ENCODE measurements around the gene ZCCHC7.

DNA sequence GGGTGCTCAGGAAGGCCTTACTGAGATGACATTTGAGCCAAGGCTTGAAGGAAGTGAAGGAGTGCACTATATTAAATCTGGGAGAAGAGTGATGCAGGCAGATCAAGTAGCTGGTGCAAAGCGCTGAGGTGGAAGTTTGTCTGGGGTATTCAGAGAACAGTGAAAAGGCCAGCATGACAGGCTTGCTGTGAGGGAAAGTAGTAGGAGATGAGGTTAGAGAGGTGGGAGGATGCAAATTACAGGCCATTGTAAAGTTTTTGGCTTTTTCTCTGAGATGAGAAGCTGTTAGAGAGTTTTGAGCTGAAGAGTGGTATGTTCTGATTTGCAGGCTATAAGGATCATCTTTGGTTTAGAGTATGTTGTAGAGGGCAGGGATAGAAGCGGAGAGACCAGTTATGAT lies 221.3 kb downstream of the ZCCHC7 start:
- TF ChIP-seq JUND (IDR thresholded peaks at IDR 0.05): no peak
- no peak for TF ChIP-seq ATF3 (IDR thresholded peaks at IDR 0.05)
- TF ChIP-seq, protein P1, sequence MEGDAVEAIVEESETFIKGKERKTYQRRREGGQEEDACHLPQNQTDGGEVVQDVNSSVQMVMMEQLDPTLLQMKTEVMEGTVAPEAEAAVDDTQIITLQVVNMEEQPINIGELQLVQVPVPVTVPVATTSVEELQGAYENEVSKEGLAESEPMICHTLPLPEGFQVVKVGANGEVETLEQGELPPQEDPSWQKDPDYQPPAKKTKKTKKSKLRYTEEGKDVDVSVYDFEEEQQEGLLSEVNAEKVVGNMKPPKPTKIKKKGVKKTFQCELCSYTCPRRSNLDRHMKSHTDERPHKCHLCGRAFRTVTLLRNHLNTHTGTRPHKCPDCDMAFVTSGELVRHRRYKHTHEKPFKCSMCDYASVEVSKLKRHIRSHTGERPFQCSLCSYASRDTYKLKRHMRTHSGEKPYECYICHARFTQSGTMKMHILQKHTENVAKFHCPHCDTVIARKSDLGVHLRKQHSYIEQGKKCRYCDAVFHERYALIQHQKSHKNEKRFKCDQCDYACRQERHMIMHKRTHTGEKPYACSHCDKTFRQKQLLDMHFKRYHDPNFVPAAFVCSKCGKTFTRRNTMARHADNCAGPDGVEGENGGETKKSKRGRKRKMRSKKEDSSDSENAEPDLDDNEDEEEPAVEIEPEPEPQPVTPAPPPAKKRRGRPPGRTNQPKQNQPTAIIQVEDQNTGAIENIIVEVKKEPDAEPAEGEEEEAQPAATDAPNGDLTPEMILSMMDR (IDR thresholded peaks at IDR 0.05; ENCODE audit: low read depth, low read length, missing input control): no peak
- TF ChIP-seq MAX (IDR thresholded peaks at IDR 0.05): no peak
- no peak for TF ChIP-seq YY1 (IDR thresholded peaks at IDR 0.05)
- no peak for TF ChIP-seq GABPA (IDR thresholded peaks at IDR 0.05 in 1 of 2, conservative IDR thresholded peaks at IDR 0.05 in 1 of 2)
- TF ChIP-seq, protein P2, sequence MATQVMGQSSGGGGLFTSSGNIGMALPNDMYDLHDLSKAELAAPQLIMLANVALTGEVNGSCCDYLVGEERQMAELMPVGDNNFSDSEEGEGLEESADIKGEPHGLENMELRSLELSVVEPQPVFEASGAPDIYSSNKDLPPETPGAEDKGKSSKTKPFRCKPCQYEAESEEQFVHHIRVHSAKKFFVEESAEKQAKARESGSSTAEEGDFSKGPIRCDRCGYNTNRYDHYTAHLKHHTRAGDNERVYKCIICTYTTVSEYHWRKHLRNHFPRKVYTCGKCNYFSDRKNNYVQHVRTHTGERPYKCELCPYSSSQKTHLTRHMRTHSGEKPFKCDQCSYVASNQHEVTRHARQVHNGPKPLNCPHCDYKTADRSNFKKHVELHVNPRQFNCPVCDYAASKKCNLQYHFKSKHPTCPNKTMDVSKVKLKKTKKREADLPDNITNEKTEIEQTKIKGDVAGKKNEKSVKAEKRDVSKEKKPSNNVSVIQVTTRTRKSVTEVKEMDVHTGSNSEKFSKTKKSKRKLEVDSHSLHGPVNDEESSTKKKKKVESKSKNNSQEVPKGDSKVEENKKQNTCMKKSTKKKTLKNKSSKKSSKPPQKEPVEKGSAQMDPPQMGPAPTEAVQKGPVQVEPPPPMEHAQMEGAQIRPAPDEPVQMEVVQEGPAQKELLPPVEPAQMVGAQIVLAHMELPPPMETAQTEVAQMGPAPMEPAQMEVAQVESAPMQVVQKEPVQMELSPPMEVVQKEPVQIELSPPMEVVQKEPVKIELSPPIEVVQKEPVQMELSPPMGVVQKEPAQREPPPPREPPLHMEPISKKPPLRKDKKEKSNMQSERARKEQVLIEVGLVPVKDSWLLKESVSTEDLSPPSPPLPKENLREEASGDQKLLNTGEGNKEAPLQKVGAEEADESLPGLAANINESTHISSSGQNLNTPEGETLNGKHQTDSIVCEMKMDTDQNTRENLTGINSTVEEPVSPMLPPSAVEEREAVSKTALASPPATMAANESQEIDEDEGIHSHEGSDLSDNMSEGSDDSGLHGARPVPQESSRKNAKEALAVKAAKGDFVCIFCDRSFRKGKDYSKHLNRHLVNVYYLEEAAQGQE (IDR thresholded peaks at IDR 0.05): no peak
- no peak for TF ChIP-seq TAF1 (conservative IDR thresholded peaks at IDR 0.05)
- TF ChIP-seq EGR1 (IDR thresholded peaks at IDR 0.05; ENCODE audit: low read depth in 2 of 2): no peak
- no peak for TF ChIP-seq RAD21 (IDR thresholded peaks at IDR 0.05)
- no peak for TF ChIP-seq SP1 (IDR thresholded peaks at IDR 0.05)
